HEK293 (cell line): ENCODE measurements around the gene COASY.

Experiments used
- CTCF ChIP-seq: fragments of 450-650 bp; formaldehyde crosslinking; IDR thresholded peaks from 2 replicates; pipeline ENCODE4 v1.5.1; 2016; ENCODE audit warnings: missing biosample characterization, missing genetic modification characterization
- ZBTB6 ChIP-seq: fragments of 450-650 bp; formaldehyde crosslinking; IDR thresholded peaks from 2 replicates; pipeline ENCODE4 v1.5.1; 2017; ENCODE audit warnings: missing biosample characterization, missing genetic modification characterization
- ZBTB7A ChIP-seq: fragments of 450-650 bp; formaldehyde crosslinking; IDR thresholded peaks from 2 replicates; pipeline ENCODE4 v1.5.1; 2016; ENCODE audit warnings: low read depth, missing biosample characterization, missing genetic modification characterization
- ZNF148 ChIP-seq: fragments of 450-650 bp; formaldehyde crosslinking; IDR thresholded peaks from 2 replicates; pipeline ENCODE4 v1.5.0; 2017; ENCODE audit warnings: missing biosample characterization, missing genetic modification characterization, borderline replicate concordance
- ZNF623 ChIP-seq: fragments of 450-650 bp; formaldehyde crosslinking; IDR thresholded peaks from 2 replicates; pipeline ENCODE4 v1.5.1; 2016; ENCODE audit warnings: missing biosample characterization, missing genetic modification characterization
- ZNF660 ChIP-seq: fragments of 450-650 bp; IDR thresholded peaks from 2 replicates; pipeline ENCODE4 v1.5.1; 2018; ENCODE audit warnings: missing biosample characterization, mild to moderate bottlenecking, missing genetic modification characterization
- ZNF670 ChIP-seq: fragments of 450-650 bp; formaldehyde crosslinking; IDR thresholded peaks from 2 replicates; pipeline ENCODE4 v1.5.1; 2016; ENCODE audit warnings: missing biosample characterization, missing genetic modification characterization, low read depth
- ZSCAN4 ChIP-seq: fragments of 450-650 bp; formaldehyde crosslinking; IDR thresholded peaks from 2 replicates; pipeline ENCODE4 v1.5.1; 2017; ENCODE audit warnings: missing biosample characterization, missing genetic modification characterization
- TF ChIP-seq, protein P1 (sequence below): fragments of 450-650 bp; formaldehyde crosslinking; IDR thresholded peaks from 2 replicates; pipeline ENCODE4 v1.5.1; 2017; ENCODE audit warnings: missing biosample characterization, mild to moderate bottlenecking, missing genetic modification characterization, moderate library complexity

- TF ChIP-seq ZNF623 (tag by site-specific recombination) = no peak
- TF ChIP-seq ZNF660 (tag by site-specific recombination) = no peak
- TF ChIP-seq CTCF (tag by site-specific recombination) = no peak
- TF ChIP-seq ZNF148 = no peak
- no peak for TF ChIP-seq ZSCAN4 (tag by site-specific recombination)
- no peak for TF ChIP-seq ZBTB6
- TF ChIP-seq, protein P1, sequence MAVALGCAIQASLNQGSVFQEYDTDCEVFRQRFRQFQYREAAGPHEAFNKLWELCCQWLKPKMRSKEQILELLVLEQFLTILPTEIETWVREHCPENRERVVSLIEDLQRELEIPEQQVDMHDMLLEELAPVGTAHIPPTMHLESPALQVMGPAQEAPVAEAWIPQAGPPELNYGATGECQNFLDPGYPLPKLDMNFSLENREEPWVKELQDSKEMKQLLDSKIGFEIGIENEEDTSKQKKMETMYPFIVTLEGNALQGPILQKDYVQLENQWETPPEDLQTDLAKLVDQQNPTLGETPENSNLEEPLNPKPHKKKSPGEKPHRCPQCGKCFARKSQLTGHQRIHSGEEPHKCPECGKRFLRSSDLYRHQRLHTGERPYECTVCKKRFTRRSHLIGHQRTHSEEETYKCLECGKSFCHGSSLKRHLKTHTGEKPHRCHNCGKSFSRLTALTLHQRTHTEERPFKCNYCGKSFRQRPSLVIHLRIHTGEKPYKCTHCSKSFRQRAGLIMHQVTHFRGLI (tag by site-specific recombination) = no peak
- TF ChIP-seq ZBTB7A (tag by site-specific recombination) = no peak
- TF ChIP-seq ZNF670 = no peak
Measured at GRCh38 chr17:42562388-42563142, 617 bp downstream of the COASY start.
